Measurements from ENCODE around the gene NEUROG2.

- TF ChIP-seq POLR2A (IDR thresholded peaks at IDR 0.05; ENCODE audit: low read length) (no peak), GATA1 (IDR thresholded peaks at IDR 0.05; ENCODE audit: low read depth, low read length) (no peak)
These were observed 4.2 kb downstream of the NEUROG2 start for GRCh38 chr4:112511803-112512118.
